Hepatocyte (in vitro differentiated cells): ENCODE results near the gene RNASE13. TPM values are rescaled to one million over a fixed set of nuclear protein-coding genes. Genes with fewer than 3 reads are reported as not detected.
"Not testable (repeated sequence)": the region's sequence is repeated elsewhere in the genome, so short reads cannot be mapped to it uniquely, and the experiment has no call there.

Experiments used
- DNase-seq: peaks from one replicate; pipeline ENCODE4 v3.0.0-alpha.2; 2016; ENCODE audit warnings: low spot score
- H2AFZ ChIP-seq: fragments of 200-600 bp; sonication (generic); 2 replicates; pipeline ENCODE4 v1.6.0; 2016; ENCODE audit warnings: antibody characterized with exemption, mild to moderate bottlenecking
- H3K27ac ChIP-seq: fragments of 200-600 bp; sonication (generic); 2 replicates; pipeline ENCODE4 v1.5.1; 2016; ENCODE audit warnings: mild to moderate bottlenecking
- H3K27me3 ChIP-seq: fragments of 200-600 bp; sonication (generic); 2 replicates; pipeline ENCODE4 v1.6.1; 2016
- H3K36me3 ChIP-seq: fragments of 200-600 bp; sonication (generic); replicated peaks from 2 replicates; pipeline ENCODE4 v1.5.1; 2016; ENCODE audit warnings: low read depth; ENCODE audit not compliant: insufficient read depth
- H3K4me1 ChIP-seq: fragments of 200-600 bp; sonication (generic); 2 replicates; pipeline ENCODE4 v1.5.1; 2016; ENCODE audit warnings: mild to moderate bottlenecking, moderate library complexity; ENCODE audit not compliant: insufficient read depth
- H3K4me2 ChIP-seq: fragments of 200-600 bp; sonication (generic); 2 replicates; pipeline ENCODE4 v1.6.0; 2016
- H3K4me3 ChIP-seq: fragments of 200-600 bp; sonication (generic); 2 replicates; pipeline ENCODE4 v1.5.1; 2016; ENCODE audit warnings: mild to moderate bottlenecking
- H3K79me2 ChIP-seq: fragments of 200-600 bp; sonication (generic); 2 replicates; pipeline ENCODE4 v1.6.0; 2017; ENCODE audit warnings: mild to moderate bottlenecking
- H3K9me2 ChIP-seq: fragments of 200-600 bp; sonication (generic); replicated peaks from 2 replicates; pipeline ENCODE4 v1.6.0; 2017; ENCODE audit warnings: mild to moderate bottlenecking; ENCODE audit not compliant: insufficient read depth
- H3K9me3 ChIP-seq: fragments of 200-600 bp; sonication (generic); 2 replicates; pipeline ENCODE4 v1.5.1; 2016; ENCODE audit warnings: low read depth, mild to moderate bottlenecking
- H4K20me1 ChIP-seq: fragments of 200-600 bp; sonication (generic); 2 replicates; pipeline ENCODE4 v1.6.0; 2016; ENCODE audit warnings: mild to moderate bottlenecking; ENCODE audit not compliant: insufficient read depth, poor library complexity, severe bottlenecking
- EZH2 ChIP-seq: fragments of 200-600 bp; sonication (generic); IDR thresholded peaks from 2 replicates; pipeline ENCODE4 v1.6.1; 2016; ENCODE audit warnings: antibody characterized with exemption, mild to moderate bottlenecking, borderline replicate concordance
- EZH2phosphoT487 ChIP-seq: fragments of 200-600 bp; sonication (generic); IDR thresholded peaks from one replicate; pipeline ENCODE4 v1.6.1; 2018; ENCODE audit warnings: antibody characterized with exemption, mild to moderate bottlenecking, low read depth, moderate library complexity; ENCODE audit not compliant: unreplicated experiment, severe bottlenecking
- WGBS: methylation state at CpG from one replicate; pipeline ENCODE4 v1.1.6; 2016; ENCODE audit warnings: low lambda C conversion rate; ENCODE audit errors: missing lambda C conversion rate; 5-methylcytosine and 5-hydroxymethylcytosine counted together
- polyA plus RNA-seq: library from polyadenylated mRNA; unstranded; fragments of >200 nt; fragmentation: Nextera tagmentation; extraction: Ambion mirVana; gene quantifications from 2 replicates; pipeline ENCODE4 v1.2.1, GENCODE V29; 2016
- total RNA-seq: library from RNA; depleted of rRNA; stranded (reverse); fragments of >200 nt; gene quantifications from 2 replicates; pipeline ENCODE4 v1.2.3, GENCODE V29; 2014
- TF ChIP-seq, protein P1 (sequence below): fragments of 200-600 bp; sonication (generic); IDR thresholded peaks from 2 replicates; pipeline ENCODE4 v1.5.1; 2016; ENCODE audit warnings: antibody characterized with exemption, mild to moderate bottlenecking; ENCODE audit not compliant: poor library complexity

Gene RNASE13
- total and polyA plus RNA-seq, 2 experiments from 2014 or later, result not detected

DNA sequence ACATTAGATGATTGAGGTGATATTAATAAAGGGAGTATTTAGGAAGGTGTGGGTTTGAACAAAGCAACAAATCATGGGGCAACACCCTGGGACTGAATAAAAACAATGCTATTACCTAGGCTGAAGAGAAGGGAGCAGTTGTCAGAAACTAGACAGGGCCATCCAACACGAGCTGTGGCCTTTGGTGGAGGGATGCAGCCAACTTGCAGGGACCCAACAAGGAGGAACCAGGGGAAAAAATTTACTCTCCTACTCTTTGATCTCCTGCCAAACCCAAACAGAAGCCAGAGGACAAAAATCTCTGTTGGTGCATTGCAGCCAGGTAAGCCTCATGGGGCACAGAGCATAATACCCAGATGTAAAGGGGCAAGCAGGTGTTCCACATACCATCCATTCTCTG lies 23.5 kb downstream of the RNASE13 start:
- Histone ChIP-seq H3K36me3 (no peaks in the 10 kb centered on the region), H3K4me2 (no peak overlapping the region), H3K27me3 (no peaks in the 10 kb centered on the region), H3K27ac (no peak overlapping the region), H3K4me3 (no peak overlapping the region), H3K79me2 (no peaks in the 10 kb centered on the region), H3K9me2 (no peaks in the 10 kb centered on the region), H4K20me1 (no peaks in the 10 kb centered on the region), H3K4me1 (peaks cover 16% of the 10 kb centered on the region), H3K9me3 (no peaks in the 10 kb centered on the region), H2AFZ (no peak overlapping the region)
- no peak for DNase-seq
- WGBS, result 95% methylated on average over 1 of the region's 1 CpG
- TF ChIP-seq, protein P1, sequence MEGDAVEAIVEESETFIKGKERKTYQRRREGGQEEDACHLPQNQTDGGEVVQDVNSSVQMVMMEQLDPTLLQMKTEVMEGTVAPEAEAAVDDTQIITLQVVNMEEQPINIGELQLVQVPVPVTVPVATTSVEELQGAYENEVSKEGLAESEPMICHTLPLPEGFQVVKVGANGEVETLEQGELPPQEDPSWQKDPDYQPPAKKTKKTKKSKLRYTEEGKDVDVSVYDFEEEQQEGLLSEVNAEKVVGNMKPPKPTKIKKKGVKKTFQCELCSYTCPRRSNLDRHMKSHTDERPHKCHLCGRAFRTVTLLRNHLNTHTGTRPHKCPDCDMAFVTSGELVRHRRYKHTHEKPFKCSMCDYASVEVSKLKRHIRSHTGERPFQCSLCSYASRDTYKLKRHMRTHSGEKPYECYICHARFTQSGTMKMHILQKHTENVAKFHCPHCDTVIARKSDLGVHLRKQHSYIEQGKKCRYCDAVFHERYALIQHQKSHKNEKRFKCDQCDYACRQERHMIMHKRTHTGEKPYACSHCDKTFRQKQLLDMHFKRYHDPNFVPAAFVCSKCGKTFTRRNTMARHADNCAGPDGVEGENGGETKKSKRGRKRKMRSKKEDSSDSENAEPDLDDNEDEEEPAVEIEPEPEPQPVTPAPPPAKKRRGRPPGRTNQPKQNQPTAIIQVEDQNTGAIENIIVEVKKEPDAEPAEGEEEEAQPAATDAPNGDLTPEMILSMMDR, result no peak
- TF ChIP-seq EZH2phosphoT487, result no peak
- no peak for TF ChIP-seq EZH2

DNA sequence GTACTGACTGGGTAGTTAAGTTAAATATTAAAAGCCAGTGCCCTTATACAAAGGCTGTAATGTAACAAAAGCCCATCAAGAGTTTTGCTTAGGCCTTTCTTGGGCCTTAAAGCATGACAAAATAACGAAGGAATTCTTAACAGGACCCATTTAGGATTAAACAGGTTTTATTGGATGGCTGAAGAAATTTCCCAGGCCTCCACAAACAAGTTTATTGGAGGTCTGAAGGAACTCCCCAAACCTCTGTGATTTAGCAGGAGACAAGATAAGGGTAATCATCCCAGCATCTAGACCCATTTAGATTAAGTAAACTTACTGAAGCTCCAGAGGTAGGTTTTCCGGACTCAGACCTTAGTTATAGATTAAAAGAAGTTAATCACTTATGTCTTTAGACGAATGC lies 24.9 kb downstream of the RNASE13 start:
- peak overlapping the region; percentile 3 for H2AFZ ChIP-seq

DNA sequence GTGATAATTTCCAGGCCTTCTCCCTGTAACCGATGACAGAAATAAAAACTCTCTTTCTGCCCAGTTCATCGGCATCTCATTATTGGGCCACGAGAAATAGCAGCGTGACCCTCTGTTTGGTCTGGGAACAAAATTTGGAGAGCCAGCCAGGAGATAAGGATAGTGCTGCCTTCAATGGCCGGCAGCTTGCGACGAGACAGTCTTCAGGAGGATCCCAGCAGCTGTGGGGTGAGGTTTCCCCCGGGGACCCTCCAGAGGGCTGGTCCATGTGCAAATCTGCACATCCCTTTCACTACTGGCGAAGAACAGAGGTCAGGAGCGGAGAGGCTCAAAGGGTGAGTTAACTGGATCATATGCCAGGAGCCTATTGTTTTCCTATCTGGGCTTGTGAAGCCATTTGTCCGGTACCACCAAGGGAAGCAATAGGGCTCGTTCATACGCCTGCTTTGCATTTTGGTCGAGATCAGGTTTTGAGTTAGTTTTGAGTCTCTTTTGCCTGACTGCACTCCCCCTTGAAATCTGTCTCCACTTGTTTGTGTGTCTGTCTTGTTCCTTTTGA lies 30.7 kb downstream of the RNASE13 start:
- peak overlapping the region; percentile 77 for H2AFZ ChIP-seq
- no peaks in the 10 kb centered on the region for H4K20me1 ChIP-seq

More for the DNA sequence above, 24.9 kb downstream of the RNASE13 start:
- H3K79me2 ChIP-seq, H3K4me3 ChIP-seq, H3K9me2 ChIP-seq, H3K27me3 ChIP-seq, H4K20me1 ChIP-seq, DNase-seq, H3K36me3 ChIP-seq, H3K9me3 ChIP-seq: not testable (repeated sequence)
- peak overlapping the region; percentile 32 for H3K27ac ChIP-seq
- 11% methylated on average over 3 of the region's 3 CpGs for WGBS
- peak overlapping the region; percentile 10 for H3K4me2 ChIP-seq
- H3K4me1 ChIP-seq, result peaks cover 16% of the 10 kb centered on the region

DNA sequence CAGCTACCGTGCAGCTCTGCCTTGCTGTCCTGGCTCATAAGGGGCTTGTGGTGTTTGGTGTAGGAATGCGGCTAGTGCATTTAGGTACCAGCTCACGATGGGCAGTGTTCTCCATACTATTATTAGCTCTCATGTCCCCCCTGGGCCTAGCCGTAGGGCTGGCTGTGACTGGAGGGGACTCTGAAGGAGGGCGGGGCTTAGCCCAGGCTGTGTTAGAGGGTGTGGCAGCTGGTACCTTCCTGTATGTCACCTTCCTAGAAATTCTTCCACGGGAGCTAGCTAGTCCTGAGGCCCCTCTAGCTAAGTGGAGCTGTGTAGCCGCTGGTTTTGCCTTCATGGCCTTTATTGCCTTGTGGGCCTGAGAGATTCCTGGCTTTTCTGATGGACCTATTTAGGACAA lies 33.4 kb downstream of the RNASE13 start:
- no peak for DNase-seq
- Histone ChIP-seq H3K9me3 (no peaks in the 10 kb centered on the region), H2AFZ (no peak overlapping the region), H3K4me2 (no peak overlapping the region), H3K4me1 (peaks cover 29% of the 10 kb centered on the region), H4K20me1 (no peaks in the 10 kb centered on the region), H3K36me3 (peaks cover 4% of the 10 kb centered on the region), H3K79me2 (no peaks in the 10 kb centered on the region), H3K27ac (no peak overlapping the region), H3K9me2 (no peaks in the 10 kb centered on the region), H3K4me3 (no peak overlapping the region), H3K27me3 (no peaks in the 10 kb centered on the region)
- TF ChIP-seq EZH2 (no peak), EZH2phosphoT487 (no peak)
- TF ChIP-seq, protein P1, result no peak
- 77% methylated on average over 7 of the region's 7 CpGs for WGBS

More for the DNA sequence above, 30.7 kb downstream of the RNASE13 start:
- DNase-seq, result no peak
- Histone ChIP-seq H3K79me2 (no peaks in the 10 kb centered on the region), H3K36me3 (no peaks in the 10 kb centered on the region), H3K4me3 (no peak overlapping the region), H3K9me3 (no peaks in the 10 kb centered on the region), H3K27ac (peak overlapping the region; percentile 69), H3K4me2 (peak overlapping the region; percentile 54), H3K9me2 (no peaks in the 10 kb centered on the region), H3K4me1 (peaks cover 12% of the 10 kb centered on the region), H3K27me3 (no peaks in the 10 kb centered on the region)
- 59% methylated on average over 14 of the region's 14 CpGs for WGBS
- TF ChIP-seq EZH2phosphoT487, result no peak
- TF ChIP-seq, protein P1, result no peak
- TF ChIP-seq EZH2, result no peak
